HepG2 (cell line): ENCODE results near the gene CARMIL1. TPM values are rescaled to one million over a fixed set of nuclear protein-coding genes. Genes with fewer than 3 reads are reported as not detected.

ENCODE experiments used
- ATAC-seq: fragments of 200-7000 bp; cut with Tn5 transposase; 3 replicates; pipeline ENCODE4 v1.9.1; 2020; ENCODE audit warnings: mild to moderate bottlenecking, moderate library complexity
- BruUV-seq: library from RNA; stranded (reverse); fragments of 400-500 nt; replicated peaks from 2 replicates; lab custom pipeline; 2021; lab: Mats Ljungman, UMichigan
- CTCF ChIA-PET: fragments of 300-600 bp; formaldehyde crosslinking; extraction: SDS; loops from one replicate; lab custom pipeline; 2021; ENCODE audit warnings: low total read pairs, inconsistent platforms, low intra/inter-chr PET ratio; lab: Yijun Ruan, JAX
- POLR2A ChIA-PET: fragments of 350-600 bp; sonication (Branson Sonifier 250); formaldehyde crosslinking; loops from one replicate; lab custom pipeline; 2020; ENCODE audit warnings: antibody characterized with exemption, inconsistent platforms; lab: Yijun Ruan, JAX
- DNase-seq: peaks from one replicate; pipeline ENCODE4 v3.0.0-alpha.2; 2015; ENCODE audit warnings: low spot score
- FAIRE-seq: peaks from 3 replicates; lab custom pipeline; 2011; peaks lifted over from hg19 to GRCh38; lab: Jason Lieb, UNC
- H2AFZ ChIP-seq: one replicate; pipeline ENCODE4 v1.6.1; 2011; ENCODE audit warnings: low read length, inconsistent platforms
- H3K27ac ChIP-seq: fragments of 300-600 bp; 3 replicates; pipeline ENCODE4 v1.8.0; 2011; ENCODE audit warnings: mixed run types, mild to moderate bottlenecking, mixed read lengths, low read length, inconsistent platforms; ENCODE audit not compliant: insufficient read depth; ENCODE audit errors: extremely low read length
- H3K27me3 ChIP-seq, 2 experiments: fragments of 200-600 bp in 1 of 2; 2 replicates in 1 of 2; 3 replicates in 1 of 2; pipeline versions ENCODE4 v1.6.0 to v1.8.0; 2011; ENCODE audit warnings: low read length in 2 of 2, mild to moderate bottlenecking in 2 of 2, moderate library complexity in 2 of 2, inconsistent platforms in 1 of 2; ENCODE audit not compliant: insufficient read depth in 2 of 2, control insufficient read depth in 1 of 2
- H3K36me3 ChIP-seq, 2 experiments: fragments of 200-600 bp in 1 of 2; replicated peaks in 1 of 2; 2 replicates in 1 of 2; 3 replicates in 1 of 2; pipeline versions ENCODE4 v1.5.1 to v1.8.0; 2011; ENCODE audit warnings: low read length in 2 of 2, inconsistent platforms in 1 of 2; ENCODE audit not compliant: insufficient read depth in 2 of 2, control insufficient read depth in 1 of 2
- H3K4me1 ChIP-seq: 2 replicates; pipeline ENCODE4 v1.5.1; 2012; ENCODE audit warnings: low read length, inconsistent platforms; ENCODE audit not compliant: insufficient read depth
- H3K4me2 ChIP-seq: 2 replicates; pipeline ENCODE4 v1.6.0; 2011; ENCODE audit warnings: low read depth, low read length, inconsistent platforms
- H3K4me3 ChIP-seq, 3 experiments: fragments of 200-600 bp in 1 of 3; sonication (generic), shearing (Covaris generic) in 1 of 3; replicated peaks in 1 of 3; 2 replicates each; pipeline ENCODE4 v1.5.1; 2011 to 2016; ENCODE audit warnings: low read length in 3 of 3, inconsistent platforms in 2 of 3, low read depth in 2 of 3, mild to moderate bottlenecking in 2 of 3, control low read depth in 1 of 3, mixed read lengths in 1 of 3; ENCODE audit not compliant: insufficient read depth in 1 of 3
- H3K79me2 ChIP-seq: one replicate; pipeline ENCODE4 v1.6.1; 2011; ENCODE audit warnings: low read length, inconsistent platforms; ENCODE audit not compliant: insufficient read depth
- H3K9ac ChIP-seq: 2 replicates; pipeline ENCODE4 v1.6.0; 2011; ENCODE audit warnings: mild to moderate bottlenecking, low read depth, low read length, inconsistent platforms; ENCODE audit not compliant: insufficient read depth
- H3K9me3 ChIP-seq: 2 replicates; pipeline ENCODE4 v1.5.1; 2012; ENCODE audit warnings: mild to moderate bottlenecking, low read length
- H4K20me1 ChIP-seq: 2 replicates; pipeline ENCODE4 v1.6.0; 2011; ENCODE audit warnings: inconsistent platforms, mild to moderate bottlenecking, low read length, moderate library complexity; ENCODE audit not compliant: insufficient read depth
- ISL2 ChIP-seq: sonication (generic); formaldehyde crosslinking; IDR thresholded peaks from 2 replicates; pipeline ENCODE4 v1.5.0; 2020; ENCODE audit warnings: missing genetic modification reagents
- NFE2L2 ChIP-seq: fragments of 150-350 bp; IDR thresholded peaks from 2 replicates; pipeline ENCODE4 v1.6.1; 2014; ENCODE audit warnings: low read length
- NR2F2 ChIP-seq: IDR thresholded peaks from 2 replicates; pipeline ENCODE4 v1.6.1; 2012; ENCODE audit warnings: low read depth, inconsistent platforms, borderline replicate concordance
- PBX3 ChIP-seq: sonication (generic); formaldehyde crosslinking; IDR thresholded peaks from 2 replicates; pipeline ENCODE4 v1.8.1; 2023; ENCODE audit warnings: missing genetic modification reagents, inconsistent platforms, borderline replicate concordance
- SP5 ChIP-seq: IDR thresholded peaks from 2 replicates; pipeline ENCODE4 v1.6.1; 2016; ENCODE audit warnings: low read depth, borderline replicate concordance
- SRSF9 ChIP-seq: fragments of 200-400 bp; formaldehyde crosslinking; IDR thresholded peaks from 2 replicates; pipeline ENCODE4 v1.6.1; 2018; ENCODE audit warnings: borderline replicate concordance, mild to moderate bottlenecking, low read depth, low read length; ENCODE audit not compliant: insufficient read depth, poor library complexity, severe bottlenecking
- TBX2 ChIP-seq: sonication (generic); formaldehyde crosslinking; IDR thresholded peaks from 2 replicates; pipeline ENCODE4 v1.5.0; 2020; ENCODE audit warnings: missing genetic modification reagents, mild to moderate bottlenecking, borderline replicate concordance
- ZFP1 ChIP-seq: IDR thresholded peaks from 2 replicates; pipeline ENCODE4 v1.6.1; 2016
- ZFP36L1 ChIP-seq: sonication (generic); formaldehyde crosslinking; IDR thresholded peaks from 2 replicates; pipeline ENCODE4 v1.8.0; 2022; ENCODE audit warnings: mild to moderate bottlenecking, missing genetic modification reagents, moderate library complexity
- ZNF317 ChIP-seq: sonication (generic); formaldehyde crosslinking; IDR thresholded peaks from 2 replicates; pipeline ENCODE4 v1.5.0; 2020; ENCODE audit warnings: mild to moderate bottlenecking, missing genetic modification reagents
- ZNF337 ChIP-seq: sonication (generic); formaldehyde crosslinking; IDR thresholded peaks from 2 replicates; pipeline ENCODE4 v1.5.1; 2020; ENCODE audit warnings: missing genetic modification reagents, low read depth, mild to moderate bottlenecking, borderline replicate concordance
- ZNF446 ChIP-seq: sonication (generic); formaldehyde crosslinking; IDR thresholded peaks from 2 replicates; pipeline ENCODE4 v1.5.0; 2020; ENCODE audit warnings: mild to moderate bottlenecking, missing genetic modification reagents
- ZNF547 ChIP-seq: sonication (generic); formaldehyde crosslinking; IDR thresholded peaks from 2 replicates; pipeline ENCODE4 v1.5.1; 2020; ENCODE audit warnings: mild to moderate bottlenecking, missing genetic modification reagents
- ZNF550 ChIP-seq: sonication (generic); formaldehyde crosslinking; IDR thresholded peaks from 2 replicates; pipeline ENCODE4 v1.4.0; 2020; ENCODE audit warnings: mild to moderate bottlenecking, missing genetic modification reagents, borderline replicate concordance
- ZNF768 ChIP-seq: sonication (generic); formaldehyde crosslinking; IDR thresholded peaks from 2 replicates; pipeline ENCODE4 v1.4.0; 2020; ENCODE audit warnings: missing genetic modification reagents
- ZNF792 ChIP-seq: IDR thresholded peaks from 2 replicates; pipeline ENCODE4 v1.6.1; 2016
- WGBS: methylation state at CpG from one replicate; pipeline ENCODE4 v1.1.6; 2017; ENCODE audit warnings: low lambda C conversion rate; 5-methylcytosine and 5-hydroxymethylcytosine counted together
- in situ Hi-C: cut with HindIII; loops from 2 replicates; pipeline ENCODE4 v1.10.0; 2017; ENCODE audit warnings: low pct_unique_long_range_greater_than_20kb; ENCODE audit not compliant: extremely low pct_ligation_motif_present
- intact Hi-C: fragments of 100-400 bp; cut with micrococcal nuclease; formaldehyde crosslinking; loops from one replicate; pipeline ENCODE4 v1.10.0; 2022; ENCODE audit not compliant: unreplicated experiment
- polyA plus RNA-seq, 8 experiments: library from polyadenylated mRNA; depleted of rRNA in 3 of 8; stranded (reverse) in 7 of 8; unstranded in 1 of 8; fragments of >200 nt; fragmentation: Illumina TruSeq in 4 of 8; extraction: Trizol in 4 of 8; gene quantifications; 2 replicates each; pipeline versions ENCODE4 v1.2.1 to v1.2.3, GENCODE V29; 2011 to 2016; ENCODE audit warnings: low read depth in 4 of 8, missing spikeins in 1 of 8, mixed read lengths in 1 of 8; ENCODE audit not compliant: insufficient read depth in 1 of 8
- total RNA-seq, 5 experiments: library from RNA; depleted of rRNA; stranded (reverse); fragments of >200 nt; fragmentation: Illumina TruSeq; extraction: Trizol; gene quantifications; 2 replicates each; pipeline ENCODE4 v1.2.3, GENCODE V29; 2016; ENCODE audit warnings: low read depth in 1 of 5
- TF ChIP-seq, protein P1 (sequence below): sonication (generic); formaldehyde crosslinking; IDR thresholded peaks from 2 replicates; pipeline ENCODE4 v1.5.0; 2020; ENCODE audit warnings: missing genetic modification reagents
- TF ChIP-seq, protein P2 (sequence below): sonication (generic); formaldehyde crosslinking; IDR thresholded peaks from 2 replicates; pipeline ENCODE4 v1.5.1; 2020; ENCODE audit warnings: missing genetic modification reagents, mild to moderate bottlenecking, borderline replicate concordance
- TF ChIP-seq, protein P3 (sequence below): sonication (generic); formaldehyde crosslinking; IDR thresholded peaks from 2 replicates; pipeline ENCODE4 v1.4.0; 2020; ENCODE audit warnings: missing genetic modification reagents

CARMIL1 gene
- total and polyA plus RNA-seq, 2 of the 13 experiments (the other 11 are each of a cell fraction or from before 2014, with no cell fraction given): 1.8 to 2.6 TPM

DNA sequence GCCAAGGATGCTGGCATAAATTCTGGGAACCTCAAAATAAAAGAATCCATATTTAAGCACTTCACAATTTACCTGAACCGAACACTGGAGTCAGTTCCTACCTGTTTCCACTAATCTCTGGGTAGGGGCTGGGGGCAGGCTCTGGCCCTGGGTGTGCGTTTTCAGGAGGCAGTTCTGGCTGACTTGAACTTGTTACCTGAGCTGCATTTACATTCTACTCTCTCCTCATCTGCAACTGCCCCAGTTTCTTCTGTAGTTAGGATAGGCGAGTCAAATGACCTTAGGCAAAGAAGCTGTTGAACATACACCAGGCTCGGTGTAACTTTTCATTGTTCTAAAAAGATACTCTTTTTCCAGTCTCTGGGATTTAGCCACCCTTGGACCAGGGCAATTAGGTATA, 13.2 kb downstream of the CARMIL1 start:
- 70% methylated on average over 4 of the region's 4 CpGs for WGBS

GRCh38 chr6:25295651-25296050, 16.5 kb downstream of the CARMIL1 start:
- no peak for FAIRE-seq
- TF ChIP-seq ISL2 (CRISPR knock-in tag) (no peak), ZNF792 (no peak), ZNF768 (CRISPR knock-in tag) (no peak), PBX3 (CRISPR knock-in tag) (no peak), ZNF550 (CRISPR knock-in tag) (no peak), ZNF446 (CRISPR knock-in tag) (no peak), ZFP36L1 (CRISPR knock-in tag) (no peak), ZNF547 (CRISPR knock-in tag) (no peak), SP5 (CRISPR knock-in tag) (no peak), ZNF337 (CRISPR knock-in tag) (no peak)
- TF ChIP-seq, protein P1, sequence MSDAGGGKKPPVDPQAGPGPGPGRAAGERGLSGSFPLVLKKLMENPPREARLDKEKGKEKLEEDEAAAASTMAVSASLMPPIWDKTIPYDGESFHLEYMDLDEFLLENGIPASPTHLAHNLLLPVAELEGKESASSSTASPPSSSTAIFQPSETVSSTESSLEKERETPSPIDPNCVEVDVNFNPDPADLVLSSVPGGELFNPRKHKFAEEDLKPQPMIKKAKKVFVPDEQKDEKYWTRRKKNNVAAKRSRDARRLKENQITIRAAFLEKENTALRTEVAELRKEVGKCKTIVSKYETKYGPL (CRISPR knock-in tag): no peak
- TF ChIP-seq, protein P2, sequence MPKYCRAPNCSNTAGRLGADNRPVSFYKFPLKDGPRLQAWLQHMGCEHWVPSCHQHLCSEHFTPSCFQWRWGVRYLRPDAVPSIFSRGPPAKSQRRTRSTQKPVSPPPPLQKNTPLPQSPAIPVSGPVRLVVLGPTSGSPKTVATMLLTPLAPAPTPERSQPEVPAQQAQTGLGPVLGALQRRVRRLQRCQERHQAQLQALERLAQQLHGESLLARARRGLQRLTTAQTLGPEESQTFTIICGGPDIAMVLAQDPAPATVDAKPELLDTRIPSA (CRISPR knock-in tag): no peak
- TF ChIP-seq, protein P3, sequence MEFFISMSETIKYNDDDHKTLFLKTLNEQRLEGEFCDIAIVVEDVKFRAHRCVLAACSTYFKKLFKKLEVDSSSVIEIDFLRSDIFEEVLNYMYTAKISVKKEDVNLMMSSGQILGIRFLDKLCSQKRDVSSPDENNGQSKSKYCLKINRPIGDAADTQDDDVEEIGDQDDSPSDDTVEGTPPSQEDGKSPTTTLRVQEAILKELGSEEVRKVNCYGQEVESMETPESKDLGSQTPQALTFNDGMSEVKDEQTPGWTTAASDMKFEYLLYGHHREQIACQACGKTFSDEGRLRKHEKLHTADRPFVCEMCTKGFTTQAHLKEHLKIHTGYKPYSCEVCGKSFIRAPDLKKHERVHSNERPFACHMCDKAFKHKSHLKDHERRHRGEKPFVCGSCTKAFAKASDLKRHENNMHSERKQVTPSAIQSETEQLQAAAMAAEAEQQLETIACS: no peak

More for the DNA sequence above, 13.2 kb downstream of the CARMIL1 start:
- Histone ChIP-seq H4K20me1 (no peaks in the 10 kb centered on the region), H3K9me3 (no peaks in the 10 kb centered on the region), H3K4me3 (no peak overlapping the region), H3K9ac (no peak overlapping the region), H3K4me2 (no peak overlapping the region), H3K27me3 (no peaks in the 10 kb centered on the region), H3K36me3 (no peaks in the 10 kb centered on the region), H2AFZ (no peak overlapping the region), H3K4me1 (no peaks in the 10 kb centered on the region), H3K27ac (no peak overlapping the region), H3K79me2 (no peaks in the 10 kb centered on the region)
- TF ChIP-seq NFE2L2 (no peak), TBX2 (no peak), ZNF317 (CRISPR knock-in tag) (no peak), SRSF9 (no peak), ZFP1 (no peak), NR2F2 (no peak)
- ChIA-PET CTCF (no interaction called here), POLR2A (no interaction called here)
- FAIRE-seq: no peak
- BruUV-seq: no TSS peak
- intact Hi-C loops (no loop called here), in situ Hi-C loops (no loop called here)
- no peak for DNase-seq
- no peak for ATAC-seq

More at GRCh38 chr6:25295651-25296050, 16.5 kb downstream of the CARMIL1 start:
- Histone ChIP-seq H2AFZ (no peak overlapping the region), H4K20me1 (no peaks in the 10 kb centered on the region), H3K4me3 (no peak overlapping the region), H3K9me3 (no peaks in the 10 kb centered on the region), H3K27ac (no peak overlapping the region), H3K9ac (no peak overlapping the region), H3K36me3 (no peaks in the 10 kb centered on the region), H3K4me2 (no peak overlapping the region), H3K27me3 (no peaks in the 10 kb centered on the region), H3K4me1 (no peaks in the 10 kb centered on the region), H3K79me2 (no peaks in the 10 kb centered on the region)
- 11% methylated on average over 1 of the region's 1 CpG for WGBS
- ChIA-PET POLR2A (no interaction called here), CTCF (no interaction called here)
- DNase-seq (no peak), ATAC-seq (no peak)
- in situ Hi-C loops (no loop called here), intact Hi-C loops (no loop called here)
- no TSS peak for BruUV-seq
